Esophagus muscularis mucosa (tissue), 4 donors: ENCODE measurements around the gene RIMS1. TPM values are rescaled to one million over a fixed set of nuclear protein-coding genes. Genes with fewer than 3 reads are reported as not detected.
"Not testable (repeated sequence)": the region's sequence is repeated elsewhere in the genome, so short reads cannot be mapped to it uniquely, and the experiment has no call there.

Source experiments
- DNase-seq: peaks from one replicate; pipeline ENCODE4 v3.0.0-alpha.2; 2017; ENCODE audit errors: extremely low spot score
- H3K27ac ChIP-seq, 4 donors: fragments of 200-600 bp; sonication (generic); replicated peaks in 1 of 4; 1 replicate in 3 of 4; 2 replicates in 1 of 4; pipeline ENCODE4 v1.5.1; 2016 to 2019; ENCODE audit warnings: mild to moderate bottlenecking in 1 of 4
- H3K27me3 ChIP-seq, 4 donors: fragments of 200-600 bp; sonication (generic); one replicate each; pipeline versions ENCODE4 v1.5.1 to v1.6.0; 2016 to 2019
- H3K36me3 ChIP-seq, 4 donors: fragments of 200-600 bp; sonication (generic); one replicate each; pipeline ENCODE4 v1.5.1; 2016 to 2019
- H3K4me1 ChIP-seq, 4 donors: fragments of 200-600 bp; sonication (generic); one replicate each; pipeline ENCODE4 v1.5.1; 2016 to 2019
- H3K4me3 ChIP-seq, 4 donors: fragments of 200-600 bp; sonication (generic); 1 replicate in 2 of 4; 2 replicates in 2 of 4; pipeline ENCODE4 v1.5.1; 2016 to 2019; ENCODE audit warnings: mild to moderate bottlenecking in 4 of 4, moderate library complexity in 1 of 4
- H3K9me3 ChIP-seq, 4 donors: fragments of 200-600 bp; sonication (generic); 1 replicate in 3 of 4; 2 replicates in 1 of 4; pipeline ENCODE4 v1.5.1; 2016 to 2019
- EP300 ChIP-seq: sonication (generic); formaldehyde crosslinking; IDR thresholded peaks from one replicate; pipeline ENCODE4 v1.6.1; 2017; ENCODE audit warnings: antibody characterized with exemption
- POLR2A ChIP-seq: fragments of 450-650 bp; IDR thresholded peaks from one replicate; pipeline ENCODE4 v1.6.1; 2017; ENCODE audit warnings: antibody characterized with exemption, moderate library complexity, mild to moderate bottlenecking, low read depth
- POLR2AphosphoS5 ChIP-seq, 2 donors: sonication (generic); formaldehyde crosslinking; IDR thresholded peaks; one replicate each; pipeline ENCODE4 v1.6.1; 2017; ENCODE audit warnings: antibody characterized with exemption in 2 of 2
- WGBS: methylation state at CpG from one replicate; pipeline ENCODE4 v1.1.5; 2018; 5-methylcytosine and 5-hydroxymethylcytosine counted together
- intact Hi-C: fragments of 100-400 bp; cut with DNase I; formaldehyde crosslinking; loops from one replicate; pipeline ENCODE4 v1.15.1; 2023
- total RNA-seq, 4 donors: library from RNA; depleted of rRNA; stranded (reverse); fragments of >200 nt; gene quantifications; one replicate each; pipeline versions ENCODE4 v1.1.0 to v1.2.1, GENCODE V29; 2016
- TF ChIP-seq, protein P1 (sequence below), 3 experiments: fragments of 200-600 bp in 2 of 3; fragments of 450-650 bp in 1 of 3; sonication (generic) in 2 of 3; IDR thresholded peaks; one replicate each; pipeline ENCODE4 v1.5.1; 2017 to 2019; ENCODE audit warnings: antibody characterized with exemption in 3 of 3, mild to moderate bottlenecking in 2 of 3, moderate library complexity in 1 of 3

The RIMS1 gene
- total RNA-seq, 4 donors from 2014 or later: 35.4 to 88.6 (median 54.0) TPM

GRCh38 chr6:72322771-72323170 lies 436.4 kb downstream of the RIMS1 start:
- no peak overlapping the region for H3K27ac ChIP-seq
- H3K4me3 ChIP-seq: no peak overlapping the region
- H3K27me3 ChIP-seq: no peaks in the 10 kb centered on the region
- DNase-seq: no peak
- peaks cover 0 to 3% (median 0%) of the 10 kb centered on the region in 4 donors for H3K4me1 ChIP-seq
- intact Hi-C loops: no loop called here
- TF ChIP-seq, protein P1, sequence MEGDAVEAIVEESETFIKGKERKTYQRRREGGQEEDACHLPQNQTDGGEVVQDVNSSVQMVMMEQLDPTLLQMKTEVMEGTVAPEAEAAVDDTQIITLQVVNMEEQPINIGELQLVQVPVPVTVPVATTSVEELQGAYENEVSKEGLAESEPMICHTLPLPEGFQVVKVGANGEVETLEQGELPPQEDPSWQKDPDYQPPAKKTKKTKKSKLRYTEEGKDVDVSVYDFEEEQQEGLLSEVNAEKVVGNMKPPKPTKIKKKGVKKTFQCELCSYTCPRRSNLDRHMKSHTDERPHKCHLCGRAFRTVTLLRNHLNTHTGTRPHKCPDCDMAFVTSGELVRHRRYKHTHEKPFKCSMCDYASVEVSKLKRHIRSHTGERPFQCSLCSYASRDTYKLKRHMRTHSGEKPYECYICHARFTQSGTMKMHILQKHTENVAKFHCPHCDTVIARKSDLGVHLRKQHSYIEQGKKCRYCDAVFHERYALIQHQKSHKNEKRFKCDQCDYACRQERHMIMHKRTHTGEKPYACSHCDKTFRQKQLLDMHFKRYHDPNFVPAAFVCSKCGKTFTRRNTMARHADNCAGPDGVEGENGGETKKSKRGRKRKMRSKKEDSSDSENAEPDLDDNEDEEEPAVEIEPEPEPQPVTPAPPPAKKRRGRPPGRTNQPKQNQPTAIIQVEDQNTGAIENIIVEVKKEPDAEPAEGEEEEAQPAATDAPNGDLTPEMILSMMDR (IDR thresholded peaks at IDR 0.05): no peak
- TF ChIP-seq EP300: no peak
- no peak for TF ChIP-seq POLR2A
- no peak for TF ChIP-seq POLR2AphosphoS5 (IDR thresholded peaks at IDR 0.05)
- H3K36me3 ChIP-seq: no peaks in the 10 kb centered on the region
- WGBS: 50% methylated on average over 2 of the region's 2 CpGs
- H3K9me3 ChIP-seq: no peaks in the 10 kb centered on the region

- intact Hi-C loops: no loop called here
- no peak overlapping the region for H3K4me3 ChIP-seq
- no peak overlapping the region for H3K27ac ChIP-seq
- no peaks in the 10 kb centered on the region for H3K36me3 ChIP-seq
- H3K9me3 ChIP-seq: no peaks in the 10 kb centered on the region
- no peaks in the 10 kb centered on the region for H3K27me3 ChIP-seq
- DNase-seq: no peak
- 94% methylated on average over 4 of the region's 4 CpGs for WGBS
- H3K4me1 ChIP-seq: peaks cover 0 to 3% (median 0%) of the 10 kb centered on the region in 4 donors
- no peak for TF ChIP-seq POLR2AphosphoS5 (IDR thresholded peaks at IDR 0.05)
- TF ChIP-seq EP300: no peak
- TF ChIP-seq, protein P1 (IDR thresholded peaks at IDR 0.05): no peak
- TF ChIP-seq POLR2A: no peak
These were observed 438.2 kb downstream of the RIMS1 start for GRCh38 chr6:72324591-72324990.

DNA sequence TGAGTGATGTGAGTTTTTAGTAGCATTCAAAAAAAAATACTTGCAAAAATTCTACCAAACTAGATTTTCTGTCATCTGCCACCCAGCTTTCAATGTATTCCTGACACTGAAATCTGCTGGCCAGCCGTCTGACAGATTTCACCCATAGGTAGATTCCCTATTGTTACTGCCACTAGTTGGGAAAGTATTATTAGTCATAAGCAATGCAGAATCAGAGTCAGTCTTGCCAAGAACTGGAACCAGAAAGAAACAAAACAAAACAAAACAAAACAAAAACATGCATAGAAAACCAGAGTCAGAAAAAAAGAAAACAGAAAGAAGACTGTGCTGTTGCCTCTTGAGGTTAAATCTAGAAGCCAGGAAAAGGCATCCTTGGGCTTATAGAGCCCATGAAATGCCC lies 442.4 kb downstream of the RIMS1 start:
- no peak for DNase-seq
- H3K4me1 ChIP-seq: no peaks in the 10 kb centered on the region
- no peaks in the 10 kb centered on the region for H3K36me3 ChIP-seq
- H3K27ac ChIP-seq: no peak overlapping the region
- no peaks in the 10 kb centered on the region for H3K9me3 ChIP-seq
- no peak overlapping the region for H3K4me3 ChIP-seq
- intact Hi-C loops: no loop called here
- H3K27me3 ChIP-seq: no peaks in the 10 kb centered on the region
- 80% methylated on average over 1 of the region's 1 CpG for WGBS
- no peak for TF ChIP-seq EP300
- TF ChIP-seq POLR2AphosphoS5 (IDR thresholded peaks at IDR 0.05): no peak
- TF ChIP-seq, protein P1 (IDR thresholded peaks at IDR 0.05): no peak
- no peak for TF ChIP-seq POLR2A

DNA sequence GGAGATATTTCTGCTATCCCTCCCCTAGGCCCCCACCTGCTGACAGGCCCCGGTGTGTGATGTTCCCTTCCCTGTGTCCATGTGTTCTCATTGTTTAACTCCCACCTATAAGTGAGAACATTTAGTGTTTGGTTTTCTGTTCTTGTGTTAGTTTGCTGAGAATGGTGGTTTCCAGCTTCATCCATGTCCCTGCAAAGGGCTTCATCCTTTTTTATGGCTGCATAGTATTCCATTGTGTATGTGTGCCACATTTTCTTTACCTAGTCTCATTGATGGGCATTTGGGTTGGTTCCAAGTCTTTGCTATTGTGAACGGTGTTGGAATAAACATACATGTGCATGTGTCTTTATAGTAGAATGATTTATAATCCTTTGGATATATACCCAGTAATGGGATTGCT lies 448.9 kb downstream of the RIMS1 start:
- WGBS: 73% methylated on average over 2 of the region's 2 CpGs
- H3K36me3 ChIP-seq, H3K4me1 ChIP-seq: not testable (repeated sequence)

GRCh38 chr6:72348926-72349325 lies 462.6 kb downstream of the RIMS1 start:
- Histone ChIP-seq H3K36me3 (no peaks in the 10 kb centered on the region), H3K4me1 (peaks cover 0 to 49% (median 31%) of the 10 kb centered on the region in 4 donors), H3K4me3 (no peak overlapping the region), H3K9me3 (no peaks in the 10 kb centered on the region), H3K27ac (no peak overlapping the region), H3K27me3 (no peaks in the 10 kb centered on the region)
- TF ChIP-seq EP300 (no peak), POLR2A (no peak), POLR2AphosphoS5 (IDR thresholded peaks at IDR 0.05) (no peak)
- TF ChIP-seq, protein P1 (IDR thresholded peaks at IDR 0.05): no peak
- 30% methylated on average over 1 of the region's 1 CpG for WGBS
- intact Hi-C loops: no loop called here
- DNase-seq: no peak

More for the DNA sequence above, 448.9 kb downstream of the RIMS1 start:
- H3K27ac ChIP-seq, H3K4me3 ChIP-seq, H3K27me3 ChIP-seq, H3K9me3 ChIP-seq, DNase-seq, intact Hi-C loops: not testable (repeated sequence)
